Renal cortex interstitium (tissue), 11 donors: ENCODE data around the gene HLA-DRA. TPM values are rescaled to one million over a fixed set of nuclear protein-coding genes. Genes with fewer than 3 reads are reported as not detected.
"Not testable (repeated sequence)": the region's sequence is repeated elsewhere in the genome, so short reads cannot be mapped to it uniquely, and the experiment has no call there.

Experiments
- DNase-seq, 11 donors: peaks; one replicate each; pipeline ENCODE4 v3.0.0-alpha.2; 2013; ENCODE audit warnings: low read depth in 9 of 11, low spot score in 4 of 11; ENCODE audit errors: extremely low read depth in 1 of 11
- polyA plus RNA-seq, 3 donors: library from polyadenylated mRNA; unstranded; fragments of 120-200 nt; gene quantifications; one replicate each; pipeline ENCODE4 v1.2.1, GENCODE V29; 2013; ENCODE audit not compliant: insufficient read length in 3 of 3

The HLA-DRA gene
- polyA plus RNA-seq, 3 donors, result 54.9 to 97.8 (median 56.4) TPM

DNA sequence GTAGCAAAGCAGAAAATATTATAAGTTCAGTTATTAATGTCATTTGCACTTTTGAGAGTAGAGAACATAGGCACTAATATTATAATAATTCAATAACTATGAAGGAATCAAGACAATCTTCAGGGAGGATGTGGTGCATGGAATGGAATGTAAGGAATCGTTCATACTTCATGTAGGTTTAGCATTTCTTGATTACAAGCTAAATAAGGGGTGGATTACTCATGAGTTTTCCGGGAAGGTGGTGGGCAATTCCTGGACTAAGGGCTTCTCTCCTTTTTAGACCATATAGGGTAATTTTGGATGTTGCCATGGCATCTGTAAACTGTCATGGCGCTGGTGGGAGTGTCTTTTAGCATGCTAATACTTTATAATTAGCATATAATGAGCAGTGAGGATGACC, 23.7 kb upstream of the HLA-DRA start:
- no peak for DNase-seq

DNA sequence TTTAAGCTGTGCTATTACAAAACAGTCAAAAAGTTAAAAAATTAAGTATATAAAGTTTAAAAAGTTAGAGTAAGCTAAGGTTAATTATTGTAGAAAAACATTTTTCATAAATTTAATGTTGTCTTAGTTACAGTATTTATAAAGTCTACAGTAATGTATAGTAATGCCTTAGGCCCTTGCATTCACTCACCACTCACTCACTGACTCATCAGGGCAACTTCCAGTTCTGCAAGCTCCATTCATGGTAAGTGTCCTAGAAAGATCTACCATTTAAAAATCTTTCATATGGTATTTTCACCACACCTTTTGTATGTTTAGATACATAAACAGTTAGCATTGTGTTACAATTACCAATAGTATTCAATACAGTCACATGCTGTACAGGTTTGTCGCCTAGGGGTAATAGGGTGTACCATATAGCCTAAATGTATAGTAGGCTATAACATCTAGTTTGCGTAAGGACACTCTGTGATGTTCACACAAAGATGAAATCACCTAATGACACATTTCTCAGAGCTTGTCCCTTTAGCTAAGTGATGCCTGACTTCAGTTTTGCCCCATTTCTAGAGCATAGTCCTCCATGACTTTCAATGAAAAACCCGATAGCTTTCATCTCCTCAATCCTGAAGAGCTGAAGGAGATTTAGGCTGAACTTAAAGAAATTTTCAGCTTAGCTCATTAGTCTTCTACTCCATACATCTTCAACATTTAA, 14.9 kb upstream of the HLA-DRA start:
- no peak for DNase-seq

DNA sequence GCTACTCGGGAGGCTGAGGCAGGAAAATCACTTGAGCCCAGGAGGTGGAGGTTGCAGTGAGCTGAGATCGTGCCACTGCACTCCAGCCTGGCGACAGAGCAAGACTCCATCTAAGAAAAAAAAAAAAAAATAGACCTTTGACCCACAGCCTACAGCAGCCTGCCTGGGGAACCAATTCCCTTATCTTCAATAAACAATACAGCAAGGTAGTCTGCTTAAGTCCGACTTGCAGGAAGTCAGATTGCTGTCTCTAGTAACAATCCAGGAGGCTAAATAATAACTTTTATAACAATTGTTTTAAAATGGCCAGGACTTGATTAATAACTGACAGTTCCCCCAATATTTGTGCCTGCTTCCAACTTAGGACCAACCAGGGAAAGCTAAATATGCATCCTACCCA, 13.3 kb upstream of the HLA-DRA start:
- DNase-seq, result no peak

GRCh38 chr6:32427218-32427617, 12.5 kb upstream of the HLA-DRA start:
- no peak for DNase-seq

DNA sequence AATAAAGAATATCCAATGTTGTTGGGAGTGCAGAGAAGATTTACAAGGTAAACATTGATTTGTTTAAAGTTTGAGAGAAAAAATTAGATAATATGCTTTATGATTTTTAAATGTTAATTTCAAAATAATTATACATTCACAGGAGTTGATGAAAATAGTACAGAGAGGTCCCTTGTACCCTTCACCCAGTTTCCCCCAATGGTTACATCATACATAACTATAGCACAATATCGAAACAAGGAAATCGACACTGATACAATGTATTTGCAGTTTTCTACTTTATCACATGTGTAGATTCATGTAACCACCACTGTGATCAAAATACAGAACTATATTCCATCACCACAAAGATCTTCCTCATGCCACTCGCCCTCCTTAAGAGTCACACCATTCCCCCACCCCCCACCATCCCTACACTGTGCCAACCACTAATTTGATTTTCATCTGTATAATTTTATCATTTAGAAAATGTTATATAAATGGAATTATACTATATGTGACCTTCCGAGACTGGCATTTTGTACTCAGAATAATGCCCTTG, 11.7 kb upstream of the HLA-DRA start:
- no peak for DNase-seq

- no peak for DNase-seq
These were observed 9.5 kb upstream of the HLA-DRA start for GRCh38 chr6:32430179-32430578.

- DNase-seq, result no peak
These were observed 8.5 kb upstream of the HLA-DRA start for GRCh38 chr6:32431142-32431541.

GRCh38 chr6:32432050-32432450, 7.6 kb upstream of the HLA-DRA start:
- DNase-seq, result no peak

DNA sequence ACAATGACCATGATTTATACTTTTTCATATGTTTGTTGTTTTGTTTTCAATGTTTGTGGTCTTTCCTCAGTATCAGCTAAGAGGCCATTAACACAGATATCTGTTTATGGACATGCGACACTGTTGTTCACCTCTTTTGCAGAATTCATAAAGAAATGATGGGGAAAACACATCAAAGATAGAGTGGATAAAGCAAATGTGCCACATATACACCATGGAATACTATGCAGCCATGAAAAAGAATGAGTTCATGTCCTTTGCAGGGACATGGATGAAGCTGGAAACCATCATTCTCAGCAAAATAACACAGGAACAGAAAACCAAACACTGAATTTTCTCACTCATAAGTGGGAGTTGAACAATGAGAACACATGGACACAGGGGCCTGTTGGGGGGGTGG, 5.7 kb upstream of the HLA-DRA start:
- not testable (repeated sequence) for DNase-seq

DNA sequence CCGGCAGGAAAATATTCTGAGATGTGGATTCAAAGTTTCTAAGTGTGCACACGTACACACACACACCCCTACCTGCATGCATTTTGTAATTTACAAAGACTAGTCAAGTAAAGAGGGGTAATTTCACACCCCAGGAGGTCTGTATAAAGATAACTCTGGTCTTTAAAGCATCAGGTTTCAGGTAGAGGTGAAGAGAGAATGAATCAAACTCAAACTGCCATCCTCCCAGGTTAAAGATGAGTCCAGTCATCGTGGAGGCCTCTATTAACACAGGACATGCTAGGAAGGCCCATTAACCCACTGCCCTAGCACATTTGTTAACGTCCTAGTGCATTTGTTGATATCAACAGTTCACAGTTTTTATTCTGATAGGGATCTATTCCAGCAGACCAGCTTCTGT, 3.5 kb upstream of the HLA-DRA start:
- DNase-seq, result peak in 2 of 11 donors; percentile 22 to 25

DNA sequence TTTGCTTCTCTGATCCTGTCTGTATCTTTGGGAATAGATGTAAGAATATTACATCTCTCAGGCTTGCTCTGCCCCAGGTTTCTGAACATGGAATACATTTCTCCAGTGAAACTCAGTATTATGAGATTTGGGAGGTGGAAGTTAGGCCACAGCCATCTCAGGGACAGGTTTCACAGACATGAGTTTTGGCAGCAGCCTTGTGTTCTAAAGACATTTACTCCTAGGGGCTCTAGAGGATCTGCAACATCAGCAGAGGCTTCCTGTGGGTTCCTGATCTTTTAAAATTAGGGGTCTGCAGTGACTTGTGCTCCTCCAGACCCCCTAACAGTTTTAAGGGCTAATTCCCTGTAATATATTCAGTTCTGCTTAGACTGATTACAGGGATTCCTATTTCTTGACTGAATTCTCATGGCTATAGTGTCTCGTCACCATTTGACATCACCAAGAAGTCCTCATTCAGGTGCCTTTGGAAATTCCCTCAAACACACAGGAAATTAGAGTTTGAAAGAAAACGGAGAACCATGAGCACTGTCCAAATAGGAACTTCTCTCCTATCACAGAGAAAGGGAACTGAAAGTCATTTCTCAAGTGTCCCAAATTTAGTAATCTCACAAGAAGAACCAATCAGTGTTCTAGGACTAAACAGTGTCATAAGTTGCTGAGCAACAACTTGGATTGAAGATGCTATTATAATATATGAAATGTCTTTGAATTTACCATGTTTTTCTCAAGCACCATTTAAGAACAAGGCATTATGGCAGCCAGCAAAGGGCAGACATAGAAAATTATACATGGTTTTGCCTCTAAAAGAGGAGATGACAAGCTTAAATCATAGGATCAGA, 2.5 kb upstream of the HLA-DRA start:
- no peak for DNase-seq

- no peak for DNase-seq
These were observed 548 bp upstream of the HLA-DRA start for GRCh38 chr6:32439139-32439538.

- no peak for DNase-seq
These were observed 2.6 kb downstream of the HLA-DRA start for GRCh38 chr6:32442243-32442667.

DNA sequence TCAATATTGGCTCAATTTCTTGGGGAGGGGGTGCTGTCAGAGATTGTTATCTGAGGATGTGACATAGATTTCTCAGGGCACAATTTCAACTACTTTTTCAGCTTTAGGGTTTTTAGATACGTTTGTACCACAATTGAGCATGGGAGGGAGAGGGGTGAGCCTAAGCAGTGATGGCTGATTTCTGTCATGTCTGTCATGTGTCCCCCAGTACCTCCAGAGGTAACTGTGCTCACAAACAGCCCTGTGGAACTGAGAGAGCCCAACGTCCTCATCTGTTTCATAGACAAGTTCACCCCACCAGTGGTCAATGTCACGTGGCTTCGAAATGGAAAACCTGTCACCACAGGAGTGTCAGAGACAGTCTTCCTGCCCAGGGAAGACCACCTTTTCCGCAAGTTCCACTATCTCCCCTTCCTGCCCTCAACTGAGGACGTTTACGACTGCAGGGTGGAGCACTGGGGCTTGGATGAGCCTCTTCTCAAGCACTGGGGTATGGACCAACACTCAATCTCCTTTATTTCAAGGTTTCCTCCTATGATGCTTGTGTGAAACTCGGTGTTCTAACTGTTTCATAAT, 3.4 kb downstream of the HLA-DRA start:
- DNase-seq, result no peak

DNA sequence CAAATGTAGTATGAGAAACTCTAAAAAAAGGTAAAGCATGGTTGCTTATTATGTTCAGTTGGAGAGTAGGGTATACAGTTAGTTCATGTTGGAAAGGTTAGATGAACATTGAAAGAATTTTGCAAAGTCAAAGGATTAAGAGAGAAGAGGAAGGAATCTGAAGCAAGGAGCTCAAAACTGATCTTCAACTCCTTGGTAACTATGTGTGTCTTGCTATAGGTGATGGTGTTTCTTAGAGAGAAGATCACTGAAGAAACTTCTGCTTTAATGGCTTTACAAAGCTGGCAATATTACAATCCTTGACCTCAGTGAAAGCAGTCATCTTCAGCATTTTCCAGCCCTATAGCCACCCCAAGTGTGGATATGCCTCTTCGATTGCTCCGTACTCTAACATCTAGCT, 4.7 kb downstream of the HLA-DRA start:
- DNase-seq, result no peak

DNA sequence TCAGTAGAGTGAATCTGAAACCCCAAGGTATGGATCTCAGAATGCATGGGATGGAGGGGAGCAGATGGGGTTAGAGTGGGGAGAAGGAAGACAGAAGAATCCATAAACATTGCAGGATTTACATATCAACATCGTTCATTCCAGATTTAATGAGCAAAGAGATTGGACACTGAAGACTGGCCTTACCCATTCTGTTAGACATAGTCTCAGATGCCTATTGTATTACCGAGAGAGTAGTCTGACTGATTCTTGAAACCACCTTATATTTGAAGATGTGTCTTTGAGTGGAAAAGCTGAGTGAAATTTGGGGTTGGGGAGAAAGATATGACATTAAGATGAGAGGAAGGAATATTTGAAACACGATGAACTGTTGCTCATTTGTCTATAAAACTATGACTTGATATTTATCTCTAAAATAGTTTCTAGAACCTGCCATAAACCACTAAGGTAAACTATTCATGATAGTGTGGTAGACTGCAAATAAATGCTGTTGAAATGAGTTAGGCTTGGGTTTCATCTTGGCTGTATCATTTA, 5.7 kb downstream of the HLA-DRA start:
- no peak for DNase-seq

DNA sequence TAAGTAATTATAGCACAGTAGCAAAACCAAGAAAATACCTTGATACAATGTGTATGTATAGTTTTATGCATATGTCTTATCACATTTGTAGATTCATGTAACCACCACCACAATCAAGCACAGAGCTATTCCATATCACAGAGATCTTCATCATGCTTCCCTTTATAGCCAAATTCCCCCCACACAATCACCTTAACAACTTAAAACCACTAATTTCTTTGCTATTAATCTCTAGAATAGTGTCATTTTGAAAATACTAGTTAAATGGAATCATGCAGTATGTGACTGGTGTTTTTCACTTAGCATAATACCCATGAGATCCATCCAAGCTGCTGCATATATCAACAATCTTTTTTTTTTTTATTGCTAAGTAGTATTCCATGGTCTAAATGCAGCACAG, 8.2 kb downstream of the HLA-DRA start:
- no peak for DNase-seq

- no peak for DNase-seq
These were observed 9.5 kb downstream of the HLA-DRA start for GRCh38 chr6:32449088-32449736.

DNA sequence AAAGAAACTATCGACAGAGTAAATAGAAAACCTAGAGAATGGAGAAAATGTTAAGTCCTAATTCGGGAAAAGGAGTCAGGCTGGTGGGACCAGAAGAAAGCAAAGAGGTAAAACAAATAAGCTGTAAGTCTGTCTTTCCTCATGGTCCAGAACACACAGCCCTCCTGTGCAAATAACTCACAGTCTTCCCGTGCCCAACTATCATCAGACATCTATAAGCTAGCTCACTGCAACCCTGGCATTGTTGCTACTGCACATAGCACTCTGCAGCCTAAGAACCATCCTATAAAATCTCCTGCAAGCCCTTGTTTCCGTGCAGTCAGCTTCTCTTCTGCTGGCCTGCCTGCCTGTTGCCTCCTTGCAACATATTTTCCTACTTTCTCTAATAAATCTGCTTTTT, 17.4 kb downstream of the HLA-DRA start:
- DNase-seq, result no peak
